NCI-H82 (cell line): ENCODE results near the gene TOR3A.
"Not testable (repeated sequence)": the region's sequence is repeated elsewhere in the genome, so short reads cannot be mapped to it uniquely, and the experiment has no call there.

Experiments used
- DNase-seq: peaks from one replicate; lab custom pipeline; 2025; lab: John Stamatoyannopoulos, UW

TOR3A gene

DNA sequence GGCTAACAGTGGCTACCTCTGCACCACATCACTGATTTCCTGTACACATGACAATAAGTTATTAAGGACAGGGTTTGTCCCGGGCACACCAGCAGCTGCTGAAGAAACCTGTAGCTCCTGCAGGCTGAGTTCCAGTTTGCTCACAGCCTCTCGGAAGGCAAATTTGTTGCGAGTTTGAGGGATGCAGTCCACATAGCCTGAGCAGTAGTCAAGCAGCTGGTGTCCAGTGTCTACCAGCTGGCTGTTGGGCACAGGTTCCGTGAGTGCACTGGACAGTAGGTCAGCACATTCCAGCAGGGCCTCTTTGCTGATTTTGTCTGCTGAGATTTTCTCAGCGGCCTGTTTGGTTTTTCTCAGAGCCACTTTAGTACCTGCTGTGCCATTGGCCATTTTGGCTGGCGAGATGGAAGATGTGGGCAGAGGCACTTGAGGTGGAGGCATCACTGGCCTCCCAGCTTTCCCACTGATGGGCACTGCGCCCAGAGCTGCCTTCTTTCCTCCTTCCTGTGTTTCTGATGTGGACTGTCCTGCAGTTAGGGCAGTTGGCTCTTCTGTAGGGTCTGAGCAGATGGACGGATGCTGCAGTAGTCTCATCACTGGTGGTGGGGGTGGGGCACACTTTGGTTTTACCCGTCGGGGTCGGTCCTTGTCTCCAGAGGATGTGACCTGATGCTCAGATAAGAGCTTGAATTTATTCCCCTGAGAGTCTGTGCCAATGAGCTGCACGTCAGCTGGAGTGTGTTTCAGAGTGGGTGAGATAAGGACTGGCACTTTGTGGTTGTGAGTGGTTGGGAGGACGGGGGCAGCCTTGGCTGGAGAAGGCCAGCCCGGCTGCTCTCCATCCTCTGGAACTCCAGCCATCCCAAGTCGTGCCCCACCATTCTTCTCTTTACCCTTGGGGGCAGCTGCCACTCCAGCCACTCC lies 26.1 kb downstream of the TOR3A start:
- DNase-seq = no peak

DNA sequence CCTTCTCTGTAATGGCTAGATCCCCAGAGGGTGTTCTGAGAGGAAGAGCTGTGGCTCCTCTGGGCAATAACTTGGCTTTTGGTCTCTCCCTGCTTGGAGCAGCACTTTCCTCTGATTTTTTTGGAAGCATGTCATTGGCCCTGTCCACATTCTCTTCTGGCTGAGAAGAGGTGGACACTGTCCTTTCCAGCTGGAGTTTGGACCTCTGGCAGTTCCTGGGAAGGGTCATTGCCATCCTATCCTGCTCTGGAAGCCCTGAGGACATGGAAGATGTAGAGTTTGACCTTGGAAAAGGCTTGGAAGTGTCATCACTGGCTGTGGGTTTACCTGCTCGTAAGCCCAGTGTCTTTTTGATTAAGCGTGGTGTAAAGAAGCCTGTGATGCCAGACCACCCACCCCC lies 26.8 kb downstream of the TOR3A start:
- no peak for DNase-seq

DNA sequence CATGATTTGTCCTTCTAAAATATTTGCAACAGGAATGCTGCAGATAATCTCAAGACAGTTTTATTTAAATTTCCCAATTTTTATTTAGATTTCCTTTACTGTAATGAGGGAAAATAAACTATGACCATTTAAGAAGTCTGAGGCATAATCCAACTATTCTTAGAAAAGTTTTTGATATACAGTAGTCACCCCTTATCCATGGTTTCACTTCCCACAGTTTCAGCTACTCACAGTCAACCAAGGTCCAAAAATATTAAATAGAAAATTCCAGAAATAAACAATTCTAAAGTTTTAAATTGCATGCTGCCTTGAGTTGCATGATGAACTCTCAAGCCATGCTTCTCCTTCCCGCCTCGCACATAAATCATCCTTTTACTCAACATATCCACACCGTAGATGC lies 33.3 kb downstream of the TOR3A start:
- no peak for DNase-seq

DNA sequence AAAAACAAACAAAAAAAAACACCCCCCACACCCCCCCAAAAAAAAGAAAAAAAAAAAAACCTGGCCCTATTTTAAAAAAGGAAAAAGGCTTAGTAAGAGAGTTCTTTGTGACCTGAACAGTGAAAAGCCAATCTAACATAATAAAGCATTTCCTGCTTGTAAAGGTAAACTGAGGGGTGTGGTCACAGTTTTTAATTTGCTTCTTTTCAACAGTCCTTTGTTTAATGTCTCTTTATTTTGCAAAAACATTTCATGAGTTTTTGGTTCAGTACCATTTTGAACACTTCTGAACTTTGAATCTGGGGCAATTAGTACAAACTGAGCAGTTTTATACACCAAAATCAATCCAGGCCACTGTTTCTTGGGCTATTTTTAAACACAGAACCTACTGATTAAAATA lies 37.6 kb downstream of the TOR3A start:
- DNase-seq = no peak

DNA sequence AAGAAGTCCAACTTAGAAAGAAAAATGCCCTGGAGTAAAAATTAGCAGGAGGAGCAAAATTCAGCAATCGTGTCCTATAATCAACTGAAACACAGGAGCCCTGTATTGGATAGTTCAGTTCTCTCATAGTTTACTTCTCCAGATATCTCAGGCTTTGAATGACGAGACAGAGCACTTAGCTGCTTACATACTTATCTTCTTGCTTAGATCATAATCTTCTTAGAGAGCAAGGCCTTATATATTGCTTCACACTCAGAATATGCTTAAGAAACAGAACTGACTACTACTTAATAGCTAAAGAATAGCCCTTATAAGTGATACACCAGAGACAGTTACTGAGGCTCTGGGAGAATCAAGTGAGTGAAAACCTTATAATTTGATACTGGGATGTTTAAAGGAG lies 38.9 kb downstream of the TOR3A start:
- peak; percentile 73 for DNase-seq

DNA sequence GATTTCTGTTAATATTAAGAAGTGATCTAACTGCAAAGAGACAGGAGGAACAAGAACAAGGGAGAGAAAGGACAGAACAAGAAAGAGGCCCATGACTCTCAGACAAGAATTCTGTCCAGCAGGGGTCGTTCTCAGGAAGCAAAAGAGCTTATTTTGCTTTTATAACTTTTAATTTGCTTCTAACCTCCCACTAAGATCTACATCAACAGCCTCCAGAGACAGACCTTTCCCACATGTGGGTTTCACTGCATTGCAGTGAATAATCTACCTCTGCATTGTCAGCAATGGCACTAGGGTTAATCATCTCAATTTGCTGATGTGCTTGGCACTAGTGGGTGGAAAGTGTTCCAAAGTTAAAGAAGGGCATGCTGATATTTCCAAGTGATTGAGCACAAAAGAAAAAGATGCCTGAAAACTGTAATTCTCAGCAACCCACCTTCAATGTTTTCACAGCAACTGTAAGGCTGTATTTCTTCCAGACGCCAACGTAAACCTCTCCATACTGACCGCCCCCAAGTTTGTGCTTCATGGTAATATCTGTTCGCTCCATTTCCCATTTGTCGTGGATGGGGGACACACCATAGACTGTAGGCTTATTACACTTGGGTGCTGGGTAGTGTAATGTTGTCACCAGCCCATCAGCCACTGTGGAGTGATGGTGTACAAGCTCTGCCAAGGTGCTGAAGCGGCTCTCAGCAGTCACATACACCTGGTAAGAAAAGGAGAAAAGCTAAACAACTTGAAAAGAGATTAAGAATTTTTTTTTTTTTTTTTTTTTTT lies 39.5 kb downstream of the TOR3A start:
- peak; percentile 83 for DNase-seq

DNA sequence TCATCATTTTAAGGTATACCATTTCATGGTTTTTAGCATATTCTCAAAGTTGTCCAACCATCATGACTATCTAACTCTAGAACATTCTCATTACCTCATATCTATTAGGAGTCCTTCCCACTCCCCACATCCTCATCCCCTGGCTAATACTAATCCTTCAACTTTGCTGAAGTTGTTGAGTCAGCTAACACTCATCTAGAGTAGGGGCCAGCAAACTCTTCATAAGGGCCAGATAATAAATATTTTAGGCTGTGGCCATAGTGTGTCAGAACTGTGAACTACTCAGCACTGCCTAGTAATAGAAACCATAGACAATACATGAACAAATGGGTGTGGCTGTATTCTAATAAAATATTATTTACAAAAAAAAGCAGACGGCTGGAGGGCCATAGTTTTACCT lies 43.0 kb downstream of the TOR3A start:
- DNase-seq = no peak

DNA sequence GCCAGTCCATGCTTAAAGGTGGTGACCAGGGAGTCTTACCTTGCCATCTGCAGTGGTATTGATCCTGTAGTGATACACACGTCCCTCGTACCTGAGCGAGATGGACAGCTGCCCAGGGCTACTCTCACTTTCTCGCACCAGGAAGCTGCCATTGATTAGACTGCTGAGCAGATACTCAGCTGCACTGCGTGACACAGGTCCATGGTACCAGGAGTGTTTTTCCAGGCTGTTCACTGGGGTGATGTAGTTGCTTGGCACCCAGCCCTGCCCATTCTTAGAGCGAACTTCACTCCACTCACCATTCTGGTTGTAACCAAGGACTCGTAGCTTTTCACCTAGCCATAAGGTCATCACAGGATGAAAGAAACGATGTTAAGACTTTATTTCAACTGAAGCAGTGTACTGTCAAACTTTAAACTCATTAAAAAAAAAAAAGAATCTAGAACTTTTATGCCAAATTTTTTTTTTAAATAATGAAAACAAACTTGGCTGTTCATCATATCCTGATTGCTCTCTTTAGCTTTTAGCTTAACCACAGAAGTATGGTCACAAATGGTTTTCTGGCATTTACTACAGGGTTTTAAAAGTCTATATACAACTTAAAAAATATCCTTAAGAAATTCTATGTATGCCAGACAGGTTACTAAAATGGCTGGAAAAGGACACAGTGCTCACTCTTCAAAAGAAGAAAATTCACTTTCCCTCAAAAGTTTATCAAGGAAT lies 44.6 kb downstream of the TOR3A start:
- no peak for DNase-seq

DNA sequence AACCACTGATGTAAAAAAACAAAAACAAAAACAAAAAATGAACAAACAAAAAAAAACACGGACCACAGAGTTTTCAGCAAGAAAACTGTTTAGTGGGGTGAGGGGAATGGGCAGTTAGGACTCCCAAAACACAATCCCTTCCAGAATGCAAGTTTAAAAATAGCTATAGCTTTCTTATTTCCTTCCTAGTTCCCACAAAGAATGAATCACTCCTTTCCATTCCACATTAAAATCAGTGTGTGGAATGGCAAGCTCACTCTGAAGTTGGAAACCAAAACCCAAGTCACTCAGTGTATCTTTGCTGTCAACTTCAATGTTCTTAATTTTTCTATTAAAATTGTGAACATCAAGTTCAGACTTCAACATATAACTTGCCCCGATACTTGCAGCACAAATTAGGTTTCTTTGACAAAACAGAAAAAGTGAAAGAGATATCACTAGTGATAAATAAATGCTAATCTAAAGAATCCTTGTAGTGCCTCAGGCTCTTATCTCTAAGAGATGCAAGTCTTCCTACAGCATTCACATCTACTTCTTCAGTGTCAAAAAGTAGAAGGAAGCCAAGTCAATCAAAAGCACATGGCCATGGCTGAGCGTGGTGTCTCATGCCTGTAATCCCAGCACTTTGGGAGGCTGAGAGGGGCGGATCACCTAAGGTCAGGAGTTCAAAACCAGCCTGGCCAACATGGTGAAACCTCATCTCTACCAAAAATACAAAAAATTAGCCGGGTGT lies 45.5 kb downstream of the TOR3A start:
- no peak for DNase-seq

DNA sequence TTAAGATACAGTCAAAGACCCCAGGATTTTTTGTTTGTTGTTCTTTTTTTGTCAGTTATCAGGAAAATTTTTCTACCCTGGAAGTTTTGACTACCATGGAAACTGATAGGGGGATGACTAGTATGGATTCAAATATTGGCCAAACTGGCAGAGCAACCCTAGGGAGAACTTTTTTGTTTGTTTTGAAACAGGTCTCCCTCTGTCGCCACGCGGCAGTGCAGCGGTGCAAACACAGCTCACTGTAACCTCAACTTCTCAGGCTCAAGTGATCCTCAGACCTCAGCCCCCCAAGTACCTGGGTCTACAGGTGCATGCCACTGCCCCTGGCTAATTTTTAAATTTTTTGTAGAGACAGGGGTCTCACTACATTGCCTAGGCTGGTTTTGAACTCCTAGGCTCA lies 46.6 kb downstream of the TOR3A start:
- DNase-seq = no peak

DNA sequence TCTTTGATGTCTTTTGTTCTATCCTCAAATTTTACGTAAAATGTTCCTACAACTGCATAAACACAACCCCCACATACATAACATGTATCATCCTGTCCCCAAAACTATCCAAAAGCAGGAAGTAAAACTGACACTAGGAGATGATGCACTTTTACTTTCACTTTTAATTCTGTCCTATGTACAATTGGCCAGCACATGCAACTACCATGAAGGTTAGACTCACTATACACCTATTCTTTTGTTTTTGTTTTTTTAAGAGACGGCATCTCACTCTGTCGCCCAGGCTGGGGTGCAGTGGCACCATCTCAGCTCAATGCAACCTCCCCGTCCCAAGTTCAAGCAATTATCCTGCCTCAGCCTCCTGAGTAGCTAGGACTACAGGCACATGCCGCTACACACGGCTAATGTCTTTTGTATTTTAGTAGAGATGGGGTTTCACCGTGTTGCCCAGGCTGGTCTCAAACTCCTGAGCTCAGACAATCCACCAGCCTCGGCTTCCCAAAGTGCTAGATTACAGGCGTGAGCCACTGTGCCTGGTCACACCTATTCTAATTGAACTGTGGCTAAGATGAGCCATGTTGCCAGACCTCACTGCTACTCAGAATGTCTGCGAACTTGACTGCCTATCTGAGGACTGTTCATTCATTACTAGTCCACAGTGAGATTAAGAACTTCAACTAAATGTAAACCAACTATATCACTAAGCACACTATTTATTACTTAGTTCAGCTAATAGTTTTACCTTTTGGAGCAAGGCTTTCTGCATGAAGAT lies 48.0 kb downstream of the TOR3A start:
- no peak for DNase-seq

DNA sequence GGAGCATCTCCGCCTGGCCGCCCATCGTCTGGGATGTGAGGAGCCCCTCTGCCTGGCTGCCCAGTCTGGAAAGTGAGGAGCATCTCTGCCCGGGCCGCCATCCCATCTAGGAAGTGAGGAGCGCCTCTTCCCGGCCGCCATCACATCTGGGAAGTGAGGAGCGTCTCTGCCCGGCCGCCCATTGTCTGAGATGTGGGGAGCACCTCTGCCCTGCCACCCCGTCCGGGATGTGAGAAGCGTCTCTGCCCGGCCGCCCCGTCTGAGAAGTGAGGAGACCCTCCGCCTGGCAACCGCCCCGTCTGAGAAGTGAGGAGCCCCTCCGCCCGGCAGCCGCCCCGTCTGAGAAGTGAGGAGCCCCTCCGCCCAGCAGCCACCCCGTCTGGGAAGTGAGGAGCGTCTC lies 53.3 kb downstream of the TOR3A start:
- not testable (repeated sequence) for DNase-seq

DNA sequence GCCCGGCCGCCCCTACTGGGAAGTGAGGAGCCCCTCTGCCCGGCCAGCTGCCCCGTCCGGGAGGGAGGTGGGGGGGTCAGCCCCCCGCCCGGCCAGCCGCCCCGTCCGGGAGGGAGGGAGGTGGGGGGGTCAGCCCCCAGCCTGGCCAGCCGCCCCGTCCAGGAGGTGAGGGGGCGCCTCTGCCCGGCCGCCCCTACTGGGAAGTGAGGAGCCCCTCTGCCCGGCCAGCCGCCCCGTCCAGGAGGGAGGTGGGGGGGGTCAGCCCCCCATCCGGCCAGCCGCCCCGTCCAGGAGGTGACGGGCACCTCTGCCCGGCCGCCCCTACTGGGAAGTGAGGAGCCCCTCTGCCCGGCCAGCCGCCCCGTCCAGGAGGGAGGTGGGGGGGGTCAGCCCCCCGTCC lies 53.8 kb downstream of the TOR3A start:
- DNase-seq = not testable (repeated sequence)

DNA sequence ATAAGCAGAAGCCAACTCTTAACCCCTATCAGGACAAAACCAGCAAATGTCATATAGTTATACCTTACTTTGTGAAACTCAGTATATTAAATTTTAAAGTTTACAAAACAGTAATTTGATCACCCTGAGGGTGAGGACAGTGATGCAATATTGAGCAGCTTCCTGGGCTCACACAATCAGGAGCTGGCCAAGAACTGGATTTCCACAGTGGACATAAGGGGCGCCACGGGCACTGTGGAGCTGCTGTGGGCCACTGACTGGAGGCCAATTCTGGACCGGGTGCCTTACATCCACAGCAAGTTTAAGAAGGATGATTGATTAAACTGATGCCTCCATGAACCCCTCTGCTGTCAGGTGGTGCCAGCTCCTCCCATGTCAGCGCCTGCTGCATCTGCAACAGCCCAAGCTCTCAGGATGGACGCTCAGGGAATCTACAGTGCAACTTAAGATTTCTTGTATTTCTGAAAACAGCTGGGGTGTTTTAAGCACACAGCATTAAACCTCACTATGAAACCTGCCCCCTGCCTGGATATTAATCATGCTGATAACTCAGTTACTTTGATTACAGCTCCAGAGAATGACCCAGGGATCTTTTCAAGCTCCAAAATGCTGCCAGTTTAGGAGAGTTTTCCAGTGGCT lies 55.9 kb downstream of the TOR3A start:
- DNase-seq = peak; percentile 47

DNA sequence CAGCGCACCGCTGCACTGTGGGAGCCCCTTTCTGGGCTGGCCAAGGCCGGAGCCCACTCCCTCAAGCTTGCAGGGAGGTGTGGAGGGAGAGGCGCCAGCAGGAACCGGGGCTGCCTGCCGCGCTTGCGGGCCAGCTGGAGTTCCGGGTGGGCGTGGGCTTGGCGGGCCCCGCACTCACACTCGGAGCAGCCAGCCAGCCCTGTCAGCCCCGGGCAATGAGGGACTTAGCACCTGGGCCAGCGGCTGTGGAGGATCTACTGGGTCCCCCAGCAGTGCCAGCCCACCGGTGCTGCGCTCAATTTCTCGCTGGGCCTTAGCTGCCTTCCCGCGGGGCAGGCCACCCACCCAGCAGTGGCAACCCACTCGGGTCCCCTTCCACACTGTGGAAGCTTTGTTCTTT lies 56.9 kb downstream of the TOR3A start:
- not testable (repeated sequence) for DNase-seq

DNA sequence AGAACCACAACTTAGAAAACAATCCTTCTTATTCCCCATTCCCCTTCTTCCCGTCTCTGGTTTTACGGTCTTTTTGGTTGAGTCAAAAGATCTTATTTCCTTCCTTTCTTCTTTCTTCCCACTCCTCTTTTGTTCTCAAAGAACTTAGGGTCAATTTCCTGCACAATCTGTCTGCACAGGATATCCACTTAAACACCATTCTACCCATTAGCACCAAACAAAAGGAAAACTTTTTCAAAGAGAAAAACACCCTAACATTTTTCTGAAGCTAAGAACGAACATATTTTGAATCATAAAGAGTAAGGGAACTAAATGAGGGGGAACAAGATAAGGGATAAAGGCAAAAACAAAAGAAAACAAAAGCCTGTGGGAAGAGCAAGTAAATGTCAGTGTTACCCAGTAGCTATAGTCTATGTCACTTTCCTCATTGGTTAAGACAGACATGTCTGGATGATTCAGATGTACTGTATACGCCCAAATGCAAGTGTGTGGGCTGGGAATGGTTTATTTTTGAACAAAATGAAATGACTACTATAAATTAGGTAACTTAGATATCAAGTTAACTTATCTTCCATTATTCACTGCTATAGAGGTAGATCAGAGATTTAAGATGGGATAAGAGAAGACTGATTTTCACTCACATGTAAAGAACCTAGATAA lies 59.9 kb downstream of the TOR3A start:
- no peak for DNase-seq

DNA sequence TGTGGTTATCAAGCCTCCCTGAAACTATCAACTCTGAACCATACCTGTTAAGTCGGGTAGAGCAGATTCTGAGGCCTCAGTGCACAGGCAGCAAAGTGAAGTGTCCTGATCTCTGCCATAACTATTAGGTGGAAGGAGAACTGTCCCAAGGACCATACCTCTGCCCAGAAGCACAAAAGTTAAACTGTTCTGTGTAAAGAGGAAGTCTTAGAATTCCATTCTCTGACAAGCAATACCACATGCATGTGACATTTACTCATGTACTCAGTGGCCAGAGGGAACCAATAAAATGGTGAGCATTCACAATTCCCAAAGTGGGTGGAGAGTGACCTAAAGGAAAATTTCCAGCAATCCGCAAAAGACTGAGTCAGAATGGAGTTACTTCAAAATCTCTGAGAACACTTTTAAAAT lies 61.0 kb downstream of the TOR3A start:
- DNase-seq = no peak

DNA sequence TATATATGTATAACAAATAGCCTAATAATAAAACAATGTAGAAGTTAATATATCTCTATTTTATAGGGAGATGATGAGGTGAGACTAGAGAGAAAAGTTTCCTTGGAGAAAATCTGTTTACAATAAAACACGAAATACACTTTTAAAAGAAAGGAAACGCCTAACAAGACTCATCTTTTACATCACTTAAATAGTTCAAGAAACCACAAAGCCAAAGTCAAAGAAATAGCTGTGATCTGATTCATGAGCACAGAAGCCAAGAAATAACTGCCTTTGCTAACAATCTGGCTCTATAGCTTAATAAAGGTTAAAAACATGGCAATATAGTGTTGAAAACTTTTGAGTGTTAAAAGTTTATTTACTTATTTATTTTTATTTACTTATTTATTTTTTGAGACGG lies 61.5 kb downstream of the TOR3A start:
- DNase-seq = no peak

DNA sequence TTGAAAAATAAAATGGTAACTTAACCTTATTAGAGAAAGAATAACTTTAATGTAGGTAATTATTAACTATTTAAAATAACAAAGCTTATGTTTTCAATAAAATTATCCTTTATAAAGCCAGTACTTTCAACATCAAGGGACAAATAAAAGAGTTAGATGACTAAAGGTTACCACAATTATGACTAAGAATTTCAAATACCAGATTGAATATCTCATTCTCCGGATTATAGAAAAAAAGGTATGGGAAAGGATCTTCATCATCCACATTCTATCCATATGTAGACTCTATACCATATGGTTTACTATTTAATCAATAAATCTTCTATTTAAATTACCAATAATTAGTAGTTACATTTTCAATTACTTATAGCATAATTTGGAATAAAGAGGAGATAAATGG lies 62.8 kb downstream of the TOR3A start:
- peak; percentile 28 for DNase-seq

DNA sequence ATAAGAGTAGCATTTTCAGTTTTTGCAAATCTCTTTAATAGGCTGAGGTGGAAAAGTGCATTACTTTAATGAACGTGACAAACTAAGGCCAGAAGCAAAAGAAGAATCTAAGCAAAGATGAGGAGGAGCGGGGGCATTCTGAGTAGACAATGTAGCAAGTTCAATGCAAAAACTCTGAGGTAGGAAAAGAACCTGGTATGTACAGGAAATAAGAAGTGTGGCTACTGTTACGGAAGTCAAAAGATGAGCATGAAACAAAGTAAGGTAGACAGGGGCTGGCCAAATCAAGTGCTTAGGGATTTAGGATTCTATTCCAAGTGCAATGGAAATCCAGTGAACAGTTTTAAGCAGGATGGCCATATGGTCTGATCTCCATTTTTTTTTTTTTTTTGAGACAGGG lies 63.7 kb downstream of the TOR3A start:
- DNase-seq = peak; percentile 95
